GM19463 (cell line): ENCODE measurements around the gene CTIF.

Experiments
- ATAC-seq: cut with Tn5 transposase; IDR thresholded peaks from one replicate; pipeline ENCODE4 v1.9.1; 2021; ENCODE audit warnings: mild to moderate bottlenecking, moderate library complexity; ENCODE audit not compliant: unreplicated experiment

Gene CTIF

GRCh38 chr18:48721312-48721711, 182.5 kb downstream of the CTIF start:
- no peak for ATAC-seq

GRCh38 chr18:48723016-48723415, 184.2 kb downstream of the CTIF start:
- ATAC-seq = no peak

DNA sequence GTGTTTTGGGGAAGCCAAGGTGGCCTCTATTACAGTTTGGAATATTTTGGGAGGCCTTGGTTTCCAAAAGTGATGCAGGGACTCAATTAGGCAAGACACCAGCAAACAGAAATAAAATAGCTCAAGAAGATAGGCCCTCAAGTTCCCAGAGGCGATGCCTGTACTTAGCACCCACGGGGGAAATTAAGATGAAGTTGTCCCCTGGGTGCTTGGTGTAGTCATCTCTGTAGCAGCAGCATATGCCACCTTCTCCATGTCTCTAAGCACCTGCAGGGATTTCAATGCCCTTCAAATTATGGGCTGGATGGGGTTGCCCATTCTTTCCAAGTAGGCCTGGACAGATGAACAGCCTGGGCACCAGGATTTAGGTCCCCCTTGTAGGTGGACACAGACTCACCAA, 185.0 kb downstream of the CTIF start:
- peak; percentile 78 for ATAC-seq

GRCh38 chr18:48724442-48724841, 185.6 kb downstream of the CTIF start:
- ATAC-seq = no peak

DNA sequence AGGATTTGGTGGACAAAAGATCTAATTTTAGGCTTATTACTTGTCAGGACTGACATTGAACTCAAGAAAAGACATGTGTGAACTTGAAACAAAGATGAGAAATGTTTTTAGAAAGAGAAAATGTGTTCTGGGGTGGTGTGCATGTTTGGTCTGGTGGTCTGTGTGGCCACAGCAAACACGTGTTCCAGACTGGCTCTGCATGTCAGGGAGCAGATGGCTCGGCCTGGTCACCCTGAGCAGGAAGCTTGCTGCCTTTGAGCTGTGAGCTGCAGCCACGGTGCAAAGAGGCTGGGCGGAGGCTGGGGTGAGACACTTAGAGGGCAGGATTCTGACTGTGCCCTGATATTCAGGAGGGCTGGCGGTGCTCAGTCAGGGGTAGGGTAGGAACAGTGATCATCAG, 186.1 kb downstream of the CTIF start:
- ATAC-seq = no peak

DNA sequence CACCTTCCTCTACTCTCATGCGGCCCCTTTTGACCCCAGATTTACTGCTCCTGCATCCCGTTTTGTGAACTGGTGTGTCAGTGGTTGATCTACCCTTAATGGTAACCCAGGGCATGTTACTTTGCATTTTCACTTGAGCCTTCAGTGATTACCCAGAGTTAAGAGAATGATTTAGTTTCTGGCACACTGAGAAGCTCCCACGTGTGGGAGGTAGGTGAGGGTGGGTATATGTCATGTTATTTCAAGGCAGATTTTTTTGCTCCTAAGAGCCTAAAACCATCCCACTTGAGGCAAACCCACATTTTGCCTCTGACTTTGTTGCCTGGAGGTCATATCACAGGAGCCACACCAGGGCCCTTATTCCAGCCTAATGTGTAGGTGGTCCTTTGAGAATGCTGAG, 186.7 kb downstream of the CTIF start:
- ATAC-seq = no peak

DNA sequence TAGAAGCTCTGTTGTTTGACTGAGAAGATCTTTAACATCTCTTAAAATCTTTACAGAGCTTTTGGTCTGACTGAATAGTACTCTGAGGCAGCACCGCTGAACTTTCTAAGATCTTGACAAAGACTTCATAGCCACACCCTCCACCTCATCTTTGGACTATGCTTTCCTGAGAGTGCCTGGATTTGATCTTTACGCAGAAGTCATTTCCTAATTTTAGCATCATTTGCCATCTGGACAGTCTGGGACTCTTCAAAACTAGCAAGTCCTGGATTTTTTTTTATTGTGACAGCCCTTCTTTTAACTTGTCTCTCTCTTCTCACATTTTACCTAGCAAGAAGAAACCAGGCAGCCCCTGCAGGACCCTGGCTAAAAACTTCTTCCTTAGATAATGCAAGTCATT, 188.8 kb downstream of the CTIF start:
- ATAC-seq = no peak

GRCh38 chr18:48728204-48728833, 189.5 kb downstream of the CTIF start:
- no peak for ATAC-seq

DNA sequence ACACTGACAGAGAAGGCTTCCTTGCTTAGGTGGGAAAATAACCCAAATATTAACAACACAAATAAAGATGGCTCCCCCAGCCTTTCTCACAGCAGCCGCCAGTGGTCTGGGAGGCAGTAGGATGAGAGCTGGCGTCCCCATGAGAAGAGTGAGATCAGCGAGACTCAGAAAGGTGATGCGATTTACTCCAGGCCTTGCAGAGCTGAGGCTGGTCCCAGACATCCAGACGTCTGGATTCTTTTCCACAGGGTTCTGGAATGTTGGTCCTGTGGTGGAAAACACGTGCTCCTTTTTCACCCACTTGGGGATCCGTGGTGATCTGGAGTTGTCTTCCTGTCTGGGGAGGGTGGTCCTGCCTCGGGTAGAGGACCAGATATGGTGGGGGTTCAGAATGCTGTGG, 190.6 kb downstream of the CTIF start:
- ATAC-seq = no peak

DNA sequence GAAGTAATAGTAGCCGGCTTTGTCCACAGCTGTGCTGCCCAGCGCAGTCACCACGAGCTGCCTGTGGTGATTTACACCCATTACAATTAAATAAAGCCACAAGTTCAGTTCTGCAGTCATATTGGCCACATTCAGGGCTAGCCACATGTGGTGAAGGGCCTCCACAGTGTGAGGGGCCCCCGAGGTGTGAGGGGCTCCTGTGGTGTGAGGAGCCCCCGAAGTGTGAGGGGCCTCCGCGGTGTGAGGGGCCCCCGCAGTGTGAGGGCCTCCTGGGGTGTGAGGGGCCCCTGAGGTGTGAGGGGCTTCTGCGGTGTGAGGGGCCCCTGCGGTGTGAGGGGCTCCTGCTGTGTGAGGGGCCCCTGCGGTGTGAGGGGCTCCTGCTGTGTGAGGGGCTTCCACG, 191.2 kb downstream of the CTIF start:
- no peak for ATAC-seq

DNA sequence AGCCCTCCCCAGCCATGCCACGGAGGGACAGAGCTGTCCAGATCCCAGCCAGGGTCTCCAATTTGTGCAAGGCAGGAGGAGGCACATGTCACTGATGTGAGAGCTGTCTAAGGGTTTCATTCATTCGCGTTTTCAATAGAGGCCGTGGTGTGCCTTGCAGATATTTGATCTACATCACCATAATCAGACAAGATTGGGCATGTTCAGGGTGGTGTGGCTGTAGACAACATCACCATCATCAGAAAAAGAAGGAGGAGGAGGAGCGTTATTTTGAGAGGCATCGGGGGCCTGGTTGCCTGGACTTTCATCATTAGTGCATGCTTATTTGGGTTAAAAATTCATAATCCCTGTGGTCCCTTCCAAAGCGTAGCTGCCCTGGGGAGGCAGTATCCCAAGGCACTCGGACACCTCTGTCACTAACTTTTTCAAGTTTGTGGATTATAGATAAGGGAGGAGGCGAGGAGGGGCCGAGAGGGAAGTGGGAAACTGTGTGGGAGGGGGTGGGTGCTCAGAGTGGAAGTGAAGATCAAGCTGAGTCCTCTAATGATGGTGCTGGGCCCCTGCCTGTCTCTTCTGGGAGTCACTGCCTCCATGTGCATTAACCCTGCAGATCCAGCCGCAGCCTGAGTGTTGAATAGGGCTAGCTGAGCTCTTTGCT, 194.1 kb downstream of the CTIF start:
- peak; percentile 57 for ATAC-seq

GRCh38 chr18:48733643-48734253, 194.9 kb downstream of the CTIF start:
- no peak for ATAC-seq

- ATAC-seq = no peak
Observed at GRCh38 chr18:48734460-48734859, 195.6 kb downstream of the CTIF start.

GRCh38 chr18:48735080-48735676, 196.3 kb downstream of the CTIF start:
- no peak for ATAC-seq

GRCh38 chr18:48735681-48736255, 196.9 kb downstream of the CTIF start:
- no peak for ATAC-seq

DNA sequence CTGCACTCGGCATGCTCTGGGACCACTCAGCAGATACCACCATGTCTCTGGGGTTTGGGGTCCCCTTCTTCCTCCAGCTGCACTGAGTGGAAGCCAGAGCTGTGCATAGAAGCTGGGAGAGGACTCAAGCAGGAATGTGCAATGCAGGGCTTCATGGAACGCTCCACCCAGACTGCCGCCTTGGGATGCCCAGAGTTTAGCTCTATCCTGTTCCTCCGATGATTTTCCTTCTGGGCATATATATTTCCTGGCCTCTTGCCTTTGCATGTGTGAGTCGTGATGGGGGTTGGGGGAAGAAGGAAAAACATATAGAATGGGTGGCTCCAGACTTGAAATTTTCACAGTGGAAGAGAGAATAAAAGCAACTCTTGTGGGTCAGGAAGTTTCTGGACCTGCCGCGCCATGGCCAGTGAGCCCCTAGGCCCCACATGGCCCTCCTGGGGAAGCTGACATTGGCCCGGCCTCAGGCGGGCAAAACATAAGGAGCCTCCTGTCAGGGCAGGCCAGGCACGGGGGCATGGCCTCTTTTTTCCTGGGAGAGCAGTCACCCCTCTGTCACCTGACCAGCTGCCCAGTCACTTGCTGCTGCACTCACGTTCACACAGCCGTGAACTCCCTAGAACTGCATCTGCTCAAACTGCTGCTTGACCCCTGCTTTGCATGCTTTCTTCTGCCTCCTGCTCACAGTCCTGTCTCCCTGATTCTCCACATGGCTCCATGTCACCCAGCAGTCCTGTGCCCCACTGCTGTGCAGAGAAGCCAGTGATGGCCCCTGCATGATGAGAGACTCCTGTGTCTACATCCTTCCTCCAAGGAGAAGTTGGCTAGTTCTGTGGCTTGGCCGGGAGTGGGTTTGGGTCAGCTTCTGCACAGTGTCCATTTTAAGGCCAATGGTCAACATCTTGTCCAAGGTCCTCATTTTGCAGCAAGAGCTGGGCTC, 197.8 kb downstream of the CTIF start:
- no peak for ATAC-seq

GRCh38 chr18:48739266-48740067, 200.6 kb downstream of the CTIF start:
- ATAC-seq = no peak

DNA sequence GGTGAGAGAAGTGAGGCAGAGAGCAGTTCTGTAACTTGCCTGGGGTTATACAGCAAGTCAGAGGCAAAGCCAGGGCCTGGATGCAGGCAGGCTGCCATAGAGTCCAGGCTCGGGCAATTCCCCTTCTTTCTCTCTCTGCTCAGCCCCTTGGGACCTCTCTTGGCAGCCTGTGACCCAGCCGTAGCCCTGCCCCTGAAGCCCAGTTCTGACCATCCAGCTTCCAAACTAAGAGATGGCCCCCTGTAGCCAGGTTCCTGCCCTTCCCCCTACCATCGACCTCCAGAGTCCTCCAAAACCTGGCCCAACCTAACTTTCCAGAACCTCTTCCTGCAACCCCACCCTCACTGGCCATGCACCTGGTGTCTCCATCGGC, 201.2 kb downstream of the CTIF start:
- no peak for ATAC-seq

DNA sequence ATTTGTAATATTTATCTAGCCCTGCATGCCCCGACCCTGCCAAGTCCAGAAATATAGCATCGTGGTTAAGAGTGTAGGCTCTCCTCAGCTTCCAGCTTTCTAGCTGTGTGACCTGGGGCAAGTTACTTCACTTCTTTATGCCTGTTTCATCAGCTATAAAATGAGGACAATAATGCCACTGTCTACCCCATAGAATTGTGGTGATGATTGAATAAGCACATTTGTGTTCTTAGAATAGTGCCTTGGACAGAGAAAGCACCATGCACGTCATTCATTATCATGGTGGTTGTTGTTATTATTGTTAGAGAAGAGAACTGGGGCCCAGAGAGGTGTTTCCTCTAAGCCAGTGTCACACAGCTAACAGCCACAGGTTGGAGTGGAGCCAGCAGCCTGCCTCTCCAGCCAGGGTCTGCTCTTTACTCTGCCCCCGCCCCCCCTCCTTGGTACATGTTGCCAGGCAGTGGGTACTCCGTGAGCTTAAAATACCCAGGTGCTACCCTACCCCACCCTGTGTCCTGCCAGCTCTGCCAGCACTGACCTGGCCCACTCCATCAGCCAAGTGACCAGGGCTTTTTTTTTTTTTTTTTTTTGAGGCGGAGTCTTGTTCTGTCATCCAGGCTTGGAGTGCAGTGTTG, 202.1 kb downstream of the CTIF start:
- no peak for ATAC-seq
